Measurements from ENCODE around the gene COBL. TPM values are rescaled to one million over a fixed set of nuclear protein-coding genes. Genes with fewer than 3 reads are reported as not detected.

The COBL gene
- polyA plus RNA-seq, 3 donors: not detected

DNA sequence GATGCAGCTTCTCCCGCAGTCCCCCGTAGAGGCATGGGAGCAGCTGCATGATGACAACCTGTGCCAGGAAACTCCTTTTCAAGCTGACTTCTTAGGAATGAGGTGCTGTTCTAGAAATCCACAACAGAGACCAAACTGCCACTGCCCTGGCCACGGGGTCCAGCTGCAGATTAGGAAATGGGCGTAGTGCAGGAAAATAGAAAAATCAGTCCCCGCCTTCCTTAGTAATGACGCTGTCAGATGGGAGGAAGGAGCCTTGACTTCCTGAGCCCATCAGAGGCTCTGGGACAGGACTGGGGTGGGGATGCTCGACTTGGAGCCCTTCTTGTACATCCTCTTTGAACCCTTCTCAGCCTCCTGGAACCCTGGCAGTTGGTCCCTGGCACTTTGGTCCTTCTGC lies 306.1 kb downstream of the COBL start:
- TF ChIP-seq, protein P1, sequence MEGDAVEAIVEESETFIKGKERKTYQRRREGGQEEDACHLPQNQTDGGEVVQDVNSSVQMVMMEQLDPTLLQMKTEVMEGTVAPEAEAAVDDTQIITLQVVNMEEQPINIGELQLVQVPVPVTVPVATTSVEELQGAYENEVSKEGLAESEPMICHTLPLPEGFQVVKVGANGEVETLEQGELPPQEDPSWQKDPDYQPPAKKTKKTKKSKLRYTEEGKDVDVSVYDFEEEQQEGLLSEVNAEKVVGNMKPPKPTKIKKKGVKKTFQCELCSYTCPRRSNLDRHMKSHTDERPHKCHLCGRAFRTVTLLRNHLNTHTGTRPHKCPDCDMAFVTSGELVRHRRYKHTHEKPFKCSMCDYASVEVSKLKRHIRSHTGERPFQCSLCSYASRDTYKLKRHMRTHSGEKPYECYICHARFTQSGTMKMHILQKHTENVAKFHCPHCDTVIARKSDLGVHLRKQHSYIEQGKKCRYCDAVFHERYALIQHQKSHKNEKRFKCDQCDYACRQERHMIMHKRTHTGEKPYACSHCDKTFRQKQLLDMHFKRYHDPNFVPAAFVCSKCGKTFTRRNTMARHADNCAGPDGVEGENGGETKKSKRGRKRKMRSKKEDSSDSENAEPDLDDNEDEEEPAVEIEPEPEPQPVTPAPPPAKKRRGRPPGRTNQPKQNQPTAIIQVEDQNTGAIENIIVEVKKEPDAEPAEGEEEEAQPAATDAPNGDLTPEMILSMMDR (IDR thresholded peaks at IDR 0.05): no peak
- no peaks in the 10 kb centered on the region for H4K20me1 ChIP-seq (ENCODE audit: insufficient read depth, low read length)
- Mint-ChIP-seq H3K27me3 (ENCODE audit: low read depth in 3 of 3) (peaks cover 0 to 1% (median 0%) of the 10 kb centered on the region in 3 donors), H3K36me3 (no peaks in the 10 kb centered on the region), H3K27ac (no peak overlapping the region), H3K4me1 (no peaks in the 10 kb centered on the region), H3K9me3 (peaks cover 0 to 3% (median 0%) of the 10 kb centered on the region in 7 donors), H3K4me3 (no peak overlapping the region)
- no peaks in the 10 kb centered on the region for H3K27me3 ChIP-seq (ENCODE audit: control insufficient read depth in 2 of 2, insufficient read depth in 2 of 2, low read length in 2 of 2)
- H3K9ac ChIP-seq (ENCODE audit: insufficient read depth, low read length, poor library complexity, severe bottlenecking): no peak overlapping the region
- H3K4me1 ChIP-seq (ENCODE audit: control insufficient read depth in 1 of 2, insufficient read depth in 2 of 2, low read length in 2 of 2): no peaks in the 10 kb centered on the region
- no peak for DNase-seq
- WGBS (ENCODE audit: insufficient coverage): 100% methylated on average over 4 of the region's 7 CpGs
- H3K36me3 ChIP-seq (replicated peaks in 1 of 2; ENCODE audit: control insufficient read depth in 1 of 2, insufficient read depth in 2 of 2, low read length in 2 of 2): no peaks in the 10 kb centered on the region
- H2AFZ ChIP-seq (ENCODE audit: insufficient read depth, low read depth, low read length, poor library complexity, severe bottlenecking): no peak overlapping the region
- no peak overlapping the region for H3K4me2 ChIP-seq (replicated peaks; ENCODE audit: extremely low read depth, low read length, poor library complexity, severe bottlenecking)
- H3K9me3 ChIP-seq (replicated peaks in 1 of 2; ENCODE audit: control insufficient read depth in 1 of 2, insufficient read depth in 1 of 2, low read length in 2 of 2): no peaks in the 10 kb centered on the region
- intact Hi-C loops (cut with micrococcal nuclease): no loop called here
- H3K79me2 ChIP-seq (ENCODE audit: insufficient read depth, low read length): no peaks in the 10 kb centered on the region
- no peak overlapping the region for H3K27ac ChIP-seq (ENCODE audit: low read depth in 1 of 2, low read length in 2 of 2)
- no peak overlapping the region for H3K4me3 ChIP-seq (replicated peaks in 1 of 3; ENCODE audit: low read depth in 2 of 3, low read length in 3 of 3)

- Mint-ChIP-seq H3K4me3 (no peak overlapping the region), H3K36me3 (no peaks in the 10 kb centered on the region), H3K27ac (no peak overlapping the region), H3K9me3 (peaks cover 0 to 3% (median 0%) of the 10 kb centered on the region in 7 donors), H3K27me3 (ENCODE audit: low read depth in 3 of 3) (peaks cover 0 to 1% (median 0%) of the 10 kb centered on the region in 3 donors), H3K4me1 (no peaks in the 10 kb centered on the region)
- no peak overlapping the region for H3K9ac ChIP-seq (ENCODE audit: insufficient read depth, low read length, poor library complexity, severe bottlenecking)
- no peaks in the 10 kb centered on the region for H3K9me3 ChIP-seq (replicated peaks in 1 of 2; ENCODE audit: control insufficient read depth in 1 of 2, insufficient read depth in 1 of 2, low read length in 2 of 2)
- H3K27me3 ChIP-seq (ENCODE audit: control insufficient read depth in 2 of 2, insufficient read depth in 2 of 2, low read length in 2 of 2): no peaks in the 10 kb centered on the region
- TF ChIP-seq, protein P1 (IDR thresholded peaks at IDR 0.05): no peak
- H3K4me2 ChIP-seq (replicated peaks; ENCODE audit: extremely low read depth, low read length, poor library complexity, severe bottlenecking): no peak overlapping the region
- no peak overlapping the region for H2AFZ ChIP-seq (ENCODE audit: insufficient read depth, low read depth, low read length, poor library complexity, severe bottlenecking)
- H4K20me1 ChIP-seq (ENCODE audit: insufficient read depth, low read length): no peaks in the 10 kb centered on the region
- H3K27ac ChIP-seq (ENCODE audit: low read depth in 1 of 2, low read length in 2 of 2): no peak overlapping the region
- H3K4me3 ChIP-seq (replicated peaks in 1 of 3; ENCODE audit: low read depth in 2 of 3, low read length in 3 of 3): no peak overlapping the region
- DNase-seq: no peak
- H3K79me2 ChIP-seq (ENCODE audit: insufficient read depth, low read length): no peaks in the 10 kb centered on the region
- WGBS (ENCODE audit: insufficient coverage): 82% methylated on average over 15 of the region's 17 CpGs
- H3K4me1 ChIP-seq (ENCODE audit: control insufficient read depth in 1 of 2, insufficient read depth in 2 of 2, low read length in 2 of 2): no peaks in the 10 kb centered on the region
- intact Hi-C loops (cut with micrococcal nuclease): no loop called here
- no peaks in the 10 kb centered on the region for H3K36me3 ChIP-seq (replicated peaks in 1 of 2; ENCODE audit: control insufficient read depth in 1 of 2, insufficient read depth in 2 of 2, low read length in 2 of 2)
These were observed 306.7 kb downstream of the COBL start for GRCh38 chr7:51009716-51010496.

All from CD14-positive monocyte (primary cell).